Transverse colon (tissue), 4 donors: ENCODE results near the gene LAMA3.

Source experiments
- POLR2A ChIP-seq: fragments of 450-650 bp; IDR thresholded peaks from one replicate; pipeline ENCODE4 v1.6.1; 2016; ENCODE audit warnings: antibody characterized with exemption, mild to moderate bottlenecking, moderate library complexity
- POLR2AphosphoS5 ChIP-seq, 3 donors: sonication (generic); formaldehyde crosslinking; IDR thresholded peaks; one replicate each; pipeline ENCODE4 v1.6.1; 2016; ENCODE audit warnings: antibody characterized with exemption in 3 of 3
- TF ChIP-seq, protein P1 (sequence below), 5 experiments: fragments of 200-600 bp in 3 of 5; fragments of 450-650 bp in 2 of 5; sonication (generic) in 3 of 5; IDR thresholded peaks; 1 replicate in 2 of 5; 2 replicates in 3 of 5; pipeline ENCODE4 v1.5.1; 2016 to 2017; ENCODE audit warnings: antibody characterized with exemption in 5 of 5, inconsistent platforms in 3 of 5, mild to moderate bottlenecking in 2 of 5, moderate library complexity in 1 of 5

DNA sequence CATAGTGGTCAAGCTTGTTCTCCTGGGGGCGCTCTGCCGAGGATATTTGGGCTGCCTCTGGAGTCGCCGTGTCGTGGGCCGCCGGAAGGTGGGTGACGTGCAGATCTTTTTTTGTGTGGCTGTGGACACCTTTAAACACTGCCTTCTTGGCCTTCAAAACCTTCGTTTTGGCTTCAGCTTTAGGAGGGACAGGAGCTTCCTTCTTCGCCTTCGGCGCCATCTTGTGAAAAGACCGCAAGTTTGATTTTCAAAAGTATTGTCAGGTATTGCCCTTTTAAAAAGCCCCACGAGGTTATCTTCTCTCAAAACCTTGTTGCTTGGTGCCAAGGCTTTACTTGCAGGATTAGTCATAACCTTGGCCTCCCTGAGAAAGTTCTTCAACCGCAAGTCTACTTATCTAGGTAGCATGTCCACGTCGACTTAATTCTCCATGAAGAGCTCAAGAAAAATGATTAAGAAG is 20.8 kb downstream of the LAMA3 start:
- TF ChIP-seq, protein P1, sequence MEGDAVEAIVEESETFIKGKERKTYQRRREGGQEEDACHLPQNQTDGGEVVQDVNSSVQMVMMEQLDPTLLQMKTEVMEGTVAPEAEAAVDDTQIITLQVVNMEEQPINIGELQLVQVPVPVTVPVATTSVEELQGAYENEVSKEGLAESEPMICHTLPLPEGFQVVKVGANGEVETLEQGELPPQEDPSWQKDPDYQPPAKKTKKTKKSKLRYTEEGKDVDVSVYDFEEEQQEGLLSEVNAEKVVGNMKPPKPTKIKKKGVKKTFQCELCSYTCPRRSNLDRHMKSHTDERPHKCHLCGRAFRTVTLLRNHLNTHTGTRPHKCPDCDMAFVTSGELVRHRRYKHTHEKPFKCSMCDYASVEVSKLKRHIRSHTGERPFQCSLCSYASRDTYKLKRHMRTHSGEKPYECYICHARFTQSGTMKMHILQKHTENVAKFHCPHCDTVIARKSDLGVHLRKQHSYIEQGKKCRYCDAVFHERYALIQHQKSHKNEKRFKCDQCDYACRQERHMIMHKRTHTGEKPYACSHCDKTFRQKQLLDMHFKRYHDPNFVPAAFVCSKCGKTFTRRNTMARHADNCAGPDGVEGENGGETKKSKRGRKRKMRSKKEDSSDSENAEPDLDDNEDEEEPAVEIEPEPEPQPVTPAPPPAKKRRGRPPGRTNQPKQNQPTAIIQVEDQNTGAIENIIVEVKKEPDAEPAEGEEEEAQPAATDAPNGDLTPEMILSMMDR (IDR thresholded peaks at IDR 0.05): no peak
- no peak for TF ChIP-seq POLR2A
- no peak for TF ChIP-seq POLR2AphosphoS5 (IDR thresholded peaks at IDR 0.05)
